HepG2 (cell line): ENCODE measurements around the gene ALKBH2. TPM values are rescaled to one million over a fixed set of nuclear protein-coding genes. Genes with fewer than 3 reads are reported as not detected.

Experiments
- ATAC-seq: fragments of 200-7000 bp; cut with Tn5 transposase; 3 replicates; pipeline ENCODE4 v1.9.1; 2020; ENCODE audit warnings: mild to moderate bottlenecking, moderate library complexity
- BruUV-seq: library from RNA; stranded (reverse); fragments of 400-500 nt; replicated peaks from 2 replicates; lab custom pipeline; 2021; lab: Mats Ljungman, UMichigan
- CTCF ChIA-PET: fragments of 300-600 bp; formaldehyde crosslinking; extraction: SDS; loops from one replicate; lab custom pipeline; 2021; ENCODE audit warnings: low total read pairs, inconsistent platforms, low intra/inter-chr PET ratio; lab: Yijun Ruan, JAX
- POLR2A ChIA-PET: fragments of 350-600 bp; sonication (Branson Sonifier 250); formaldehyde crosslinking; loops from one replicate; lab custom pipeline; 2020; ENCODE audit warnings: antibody characterized with exemption, inconsistent platforms; lab: Yijun Ruan, JAX
- DNase-seq: peaks from one replicate; pipeline ENCODE4 v3.0.0-alpha.2; 2015; ENCODE audit warnings: low spot score
- FAIRE-seq: peaks from 3 replicates; lab custom pipeline; 2011; peaks lifted over from hg19 to GRCh38; lab: Jason Lieb, UNC
- H2AFZ ChIP-seq: one replicate; pipeline ENCODE4 v1.6.1; 2011; ENCODE audit warnings: low read length, inconsistent platforms
- H3K27ac ChIP-seq: fragments of 300-600 bp; 3 replicates; pipeline ENCODE4 v1.8.0; 2011; ENCODE audit warnings: mixed run types, mild to moderate bottlenecking, mixed read lengths, low read length, inconsistent platforms; ENCODE audit not compliant: insufficient read depth; ENCODE audit errors: extremely low read length
- H3K27me3 ChIP-seq, 2 experiments: fragments of 200-600 bp in 1 of 2; 2 replicates in 1 of 2; 3 replicates in 1 of 2; pipeline versions ENCODE4 v1.6.0 to v1.8.0; 2011; ENCODE audit warnings: low read length in 2 of 2, mild to moderate bottlenecking in 2 of 2, moderate library complexity in 2 of 2, inconsistent platforms in 1 of 2; ENCODE audit not compliant: insufficient read depth in 2 of 2, control insufficient read depth in 1 of 2
- H3K36me3 ChIP-seq, 2 experiments: fragments of 200-600 bp in 1 of 2; replicated peaks in 1 of 2; 2 replicates in 1 of 2; 3 replicates in 1 of 2; pipeline versions ENCODE4 v1.5.1 to v1.8.0; 2011; ENCODE audit warnings: low read length in 2 of 2, inconsistent platforms in 1 of 2; ENCODE audit not compliant: insufficient read depth in 2 of 2, control insufficient read depth in 1 of 2
- H3K4me1 ChIP-seq: 2 replicates; pipeline ENCODE4 v1.5.1; 2012; ENCODE audit warnings: low read length, inconsistent platforms; ENCODE audit not compliant: insufficient read depth
- H3K4me2 ChIP-seq: 2 replicates; pipeline ENCODE4 v1.6.0; 2011; ENCODE audit warnings: low read depth, low read length, inconsistent platforms
- H3K4me3 ChIP-seq, 3 experiments: fragments of 200-600 bp in 1 of 3; sonication (generic), shearing (Covaris generic) in 1 of 3; replicated peaks in 1 of 3; 2 replicates each; pipeline ENCODE4 v1.5.1; 2011 to 2016; ENCODE audit warnings: low read length in 3 of 3, inconsistent platforms in 2 of 3, low read depth in 2 of 3, mild to moderate bottlenecking in 2 of 3, control low read depth in 1 of 3, mixed read lengths in 1 of 3; ENCODE audit not compliant: insufficient read depth in 1 of 3
- H3K79me2 ChIP-seq: one replicate; pipeline ENCODE4 v1.6.1; 2011; ENCODE audit warnings: low read length, inconsistent platforms; ENCODE audit not compliant: insufficient read depth
- H3K9ac ChIP-seq: 2 replicates; pipeline ENCODE4 v1.6.0; 2011; ENCODE audit warnings: mild to moderate bottlenecking, low read depth, low read length, inconsistent platforms; ENCODE audit not compliant: insufficient read depth
- H3K9me3 ChIP-seq: 2 replicates; pipeline ENCODE4 v1.5.1; 2012; ENCODE audit warnings: mild to moderate bottlenecking, low read length
- H4K20me1 ChIP-seq: 2 replicates; pipeline ENCODE4 v1.6.0; 2011; ENCODE audit warnings: inconsistent platforms, mild to moderate bottlenecking, low read length, moderate library complexity; ENCODE audit not compliant: insufficient read depth
- HMGA1 ChIP-seq: sonication (generic); formaldehyde crosslinking; conservative IDR thresholded peaks from 2 replicates; pipeline ENCODE4 v1.4.0; 2020; ENCODE audit warnings: missing genetic modification reagents
- NFAT5 ChIP-seq: sonication (generic); formaldehyde crosslinking; IDR thresholded peaks from 2 replicates; pipeline ENCODE4 v1.4.0; 2020; ENCODE audit warnings: missing genetic modification reagents
- PCBP2 ChIP-seq: fragments of 200-400 bp; formaldehyde crosslinking; optimal IDR thresholded peaks from 2 replicates; pipeline ENCODE3; 2018; ENCODE audit warnings: low read length, low read depth; ENCODE audit not compliant: poor library complexity, severe bottlenecking
- SMAD1 ChIP-seq: sonication (generic); formaldehyde crosslinking; IDR thresholded peaks from 2 replicates; pipeline ENCODE4 v1.4.0; 2020; ENCODE audit warnings: missing genetic modification reagents, low read depth, mild to moderate bottlenecking, borderline replicate concordance
- ZC3H13 ChIP-seq: sonication (generic); formaldehyde crosslinking; IDR thresholded peaks from 2 replicates; pipeline ENCODE4 v1.8.1; 2023; ENCODE audit warnings: mild to moderate bottlenecking, missing genetic modification reagents, moderate library complexity
- ZFX ChIP-seq: sonication (generic); formaldehyde crosslinking; IDR thresholded peaks from 2 replicates; pipeline ENCODE4 v1.4.0; 2020; ENCODE audit warnings: mild to moderate bottlenecking, low read depth, missing genetic modification reagents, moderate library complexity
- ZSCAN25 ChIP-seq: sonication (generic); formaldehyde crosslinking; IDR thresholded peaks from 2 replicates; pipeline ENCODE4 v1.8.0; 2022; ENCODE audit warnings: mild to moderate bottlenecking, missing genetic modification reagents
- WGBS: methylation state at CpG from one replicate; pipeline ENCODE4 v1.1.6; 2017; ENCODE audit warnings: low lambda C conversion rate; 5-methylcytosine and 5-hydroxymethylcytosine counted together
- in situ Hi-C: cut with HindIII; loops from 2 replicates; pipeline ENCODE4 v1.10.0; 2017; ENCODE audit warnings: low pct_unique_long_range_greater_than_20kb; ENCODE audit not compliant: extremely low pct_ligation_motif_present
- intact Hi-C: fragments of 100-400 bp; cut with micrococcal nuclease; formaldehyde crosslinking; loops from one replicate; pipeline ENCODE4 v1.10.0; 2022; ENCODE audit not compliant: unreplicated experiment
- polyA plus RNA-seq, 8 experiments: library from polyadenylated mRNA; depleted of rRNA in 3 of 8; stranded (reverse) in 7 of 8; unstranded in 1 of 8; fragments of >200 nt; fragmentation: Illumina TruSeq in 4 of 8; extraction: Trizol in 4 of 8; gene quantifications; 2 replicates each; pipeline versions ENCODE4 v1.2.1 to v1.2.3, GENCODE V29; 2011 to 2016; ENCODE audit warnings: low read depth in 4 of 8, missing spikeins in 1 of 8, mixed read lengths in 1 of 8; ENCODE audit not compliant: insufficient read depth in 1 of 8
- total RNA-seq, 5 experiments: library from RNA; depleted of rRNA; stranded (reverse); fragments of >200 nt; fragmentation: Illumina TruSeq; extraction: Trizol; gene quantifications; 2 replicates each; pipeline ENCODE4 v1.2.3, GENCODE V29; 2016; ENCODE audit warnings: low read depth in 1 of 5

ALKBH2 gene
- total and polyA plus RNA-seq, 2 of the 13 experiments (the other 11 are each of a cell fraction or from before 2014, with no cell fraction given): 21.0 to 40.5 TPM

DNA sequence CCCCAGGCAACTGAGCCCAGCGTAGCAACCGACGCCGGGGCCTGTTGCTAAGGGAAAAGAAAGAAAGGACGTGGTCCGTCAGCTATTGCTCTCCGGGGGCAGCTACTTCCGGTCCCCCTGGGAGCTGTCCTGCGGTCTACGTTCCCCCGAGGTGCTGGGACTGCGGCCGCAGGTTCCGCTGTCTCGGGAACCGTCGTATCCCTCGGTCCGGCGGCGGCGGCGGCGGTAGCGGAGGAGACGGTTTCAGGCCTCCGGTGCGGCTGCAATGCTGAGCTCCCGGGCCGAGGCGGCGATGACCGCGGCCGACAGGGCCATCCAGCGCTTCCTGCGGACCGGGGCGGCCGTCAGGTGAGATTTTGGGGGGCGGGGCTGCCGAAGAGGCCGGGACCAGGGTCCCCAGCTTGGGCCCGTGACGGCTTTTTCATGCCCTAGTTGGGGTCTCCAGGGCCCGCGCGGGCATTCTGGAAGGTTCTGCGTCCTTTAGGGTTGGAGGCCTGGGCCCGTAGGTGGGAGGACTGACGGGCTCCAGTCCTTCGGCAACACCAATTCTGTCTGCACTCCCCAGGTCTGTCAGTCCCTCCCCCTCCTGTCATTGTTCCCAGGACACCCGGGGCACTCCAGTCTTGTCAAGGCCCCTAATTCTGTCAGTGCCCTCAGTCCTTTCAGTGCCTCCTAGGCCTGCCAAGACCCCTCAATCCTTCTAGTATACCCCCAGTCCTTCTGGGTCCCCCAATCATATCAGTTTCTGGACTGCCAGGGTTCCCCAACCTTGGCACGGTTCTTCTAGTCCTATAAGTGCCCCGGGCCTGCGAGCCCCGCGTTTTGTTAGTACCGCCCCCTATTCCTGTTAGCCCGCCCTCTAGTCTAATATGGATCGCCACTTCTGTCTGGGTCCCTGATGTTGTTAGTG, 40.6 kb downstream of the ALKBH2 start, which contains the start of gene USP30:
Gene USP30 (plus strand): TSS at position 163 of the 910 bp plus-strand sequence. CDS start 103 bp downstream, at position 266.
- peak; percentile 67 for FAIRE-seq
- Histone ChIP-seq H3K9ac (peak within 1 kb of the TSS; percentile 84), H3K79me2 (peaks cover 7% of the 10 kb centered on the region), H2AFZ (peak within 1 kb of the TSS; percentile 62), H3K27me3 (no peaks in the 10 kb centered on the region; a peak in 1 of 5 replicates), H3K4me3 (peak within 1 kb of the TSS; percentile 77 to 97 (median 92)), H3K4me1 (peaks cover 12% of the 10 kb centered on the region), H3K9me3 (no peaks in the 10 kb centered on the region), H3K36me3 (peaks cover 0 to 2% of the 10 kb centered on the region in 2 experiments; a peak in 2 of 5 replicates), H3K4me2 (peak within 1 kb of the TSS; percentile 96), H3K27ac (peak within 1 kb of the TSS; percentile 85), H4K20me1 (no peaks in the 10 kb centered on the region)
- WGBS: under 1% methylated on average over 26 of the region's 61 CpGs
- BruUV-seq: TSS peak; percentile 84
- ChIA-PET CTCF (no interaction called here), POLR2A (interaction anchor here (0.7 to 1.4 kb wide), 4 partner anchors 13 to 41 kb away, joined by 3 to 5 read pairs (median 4); partner anchors contain the start of gene ALKBH2)
- intact Hi-C loops: loop anchor here (5.0 kb wide), 1 partner anchor 40 kb away; the partner anchor contains the start of gene ALKBH2
- peak; percentile 90 for ATAC-seq
- DNase-seq: peak; percentile 65
- in situ Hi-C loops: no loop called here
- TF ChIP-seq ZFX (peak; percentile 89), NFAT5 (peak; percentile 70; the same call in 1 of the 2 replicates), PCBP2 (no peak), SMAD1 (CRISPR knock-in tag) (0 out of 2 replicates have a peak, but pooled peaks have one; percentile 65), ZC3H13 (peak; percentile 66; the same call in 1 of the 2 replicates), ZSCAN25 (0 out of 2 replicates have a peak, but pooled peaks have one; percentile 31), HMGA1 (CRISPR knock-in tag) (no peak)
